Central memory CD4-positive, alpha-beta T cell (primary cell): ENCODE results near the gene GRIN2A.

ENCODE experiments used
- DNase-seq: peaks from one replicate; pipeline ENCODE4 v3.0.0; 2022

The GRIN2A gene

GRCh38 chr16:10083301-10083700 is 98.9 kb downstream of the GRIN2A start:
- DNase-seq: no peak

DNA sequence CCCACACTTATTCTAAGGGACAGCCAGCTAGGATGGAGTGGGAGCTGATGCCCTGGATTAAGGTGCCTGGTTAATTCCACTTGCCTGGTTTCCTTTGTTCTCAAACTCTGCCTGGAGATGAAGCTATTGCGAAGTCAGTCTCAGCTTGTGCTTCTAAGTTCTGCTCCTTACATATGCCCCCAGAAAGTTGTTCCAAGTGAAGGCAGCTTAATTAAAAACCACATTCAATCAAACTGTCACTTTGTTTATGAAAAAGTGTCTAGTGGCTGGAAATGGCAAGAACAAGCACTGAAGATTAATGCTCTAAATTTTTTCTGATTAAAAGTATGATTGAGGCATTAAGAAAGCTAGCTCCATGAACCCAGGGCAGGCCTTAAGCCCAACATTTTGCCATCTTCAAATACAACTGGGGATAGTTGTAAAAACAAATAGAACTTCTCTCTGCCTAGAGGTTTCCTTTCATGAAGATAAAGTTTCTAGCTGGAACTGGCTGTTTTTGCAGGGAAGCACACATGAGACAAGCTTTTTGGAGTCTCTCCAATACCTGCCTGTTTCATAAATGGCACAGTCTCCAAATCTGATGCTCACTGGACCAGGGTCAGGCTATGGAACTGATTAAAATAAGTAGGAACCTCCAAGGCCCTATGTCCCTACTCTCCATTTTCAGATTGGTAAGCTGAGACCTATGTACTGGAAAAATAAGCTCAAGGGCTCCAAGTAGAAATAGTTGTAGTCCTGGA is 100.9 kb downstream of the GRIN2A start:
- no peak for DNase-seq

DNA sequence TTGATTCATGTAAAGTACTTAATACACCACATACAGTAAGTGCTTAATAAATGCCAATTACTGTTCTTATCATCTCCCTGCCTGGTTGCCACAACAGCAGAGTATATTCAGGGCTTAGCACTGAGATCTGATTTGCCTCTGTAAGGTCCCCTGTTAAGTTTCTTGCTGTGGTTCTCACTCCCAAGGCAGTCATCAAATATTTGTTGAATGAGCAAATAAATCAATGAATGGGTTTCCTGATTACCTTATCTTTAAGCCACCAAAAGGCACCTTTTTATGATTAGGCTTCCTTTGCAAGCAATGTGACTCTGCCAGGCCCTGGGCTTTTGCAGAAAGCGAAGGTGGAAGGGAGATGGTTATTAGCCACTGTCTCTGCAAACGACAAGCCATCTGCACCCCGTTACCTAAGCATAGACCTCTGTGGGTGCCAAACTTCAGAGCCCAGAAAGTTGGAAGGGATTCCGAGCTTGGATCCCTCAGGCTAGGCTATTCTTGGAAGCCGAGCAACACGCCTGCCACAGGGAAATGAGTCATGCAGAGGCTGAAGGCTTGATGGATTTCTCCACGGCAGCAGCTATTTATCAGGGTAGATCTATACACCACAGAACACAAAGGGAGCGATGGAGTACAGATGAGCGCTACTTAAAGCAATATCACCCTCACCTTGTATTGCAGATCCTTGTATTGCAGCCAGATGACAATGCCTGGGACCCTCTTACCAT is 102.0 kb downstream of the GRIN2A start:
- no peak for DNase-seq

DNA sequence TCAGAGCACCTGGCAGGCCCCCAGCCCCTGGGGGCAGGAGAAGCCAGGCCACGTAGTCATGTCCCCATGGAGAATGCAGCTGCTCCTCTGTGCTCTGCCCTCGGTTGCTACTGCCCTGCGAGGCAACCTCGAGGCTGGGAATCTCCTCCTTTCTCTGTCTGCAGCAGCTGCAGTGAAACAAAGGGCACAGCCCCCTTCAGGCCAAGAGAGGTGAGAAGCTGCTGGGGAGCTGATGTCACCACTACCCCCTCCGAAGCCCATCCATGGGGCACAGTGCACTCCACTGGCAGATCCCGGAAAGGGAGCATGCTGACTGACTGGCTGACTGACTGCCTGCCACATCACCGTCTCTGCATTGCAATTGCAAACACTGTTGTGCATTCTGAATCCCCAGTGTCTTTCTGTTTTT is 103.7 kb downstream of the GRIN2A start:
- no peak for DNase-seq

DNA sequence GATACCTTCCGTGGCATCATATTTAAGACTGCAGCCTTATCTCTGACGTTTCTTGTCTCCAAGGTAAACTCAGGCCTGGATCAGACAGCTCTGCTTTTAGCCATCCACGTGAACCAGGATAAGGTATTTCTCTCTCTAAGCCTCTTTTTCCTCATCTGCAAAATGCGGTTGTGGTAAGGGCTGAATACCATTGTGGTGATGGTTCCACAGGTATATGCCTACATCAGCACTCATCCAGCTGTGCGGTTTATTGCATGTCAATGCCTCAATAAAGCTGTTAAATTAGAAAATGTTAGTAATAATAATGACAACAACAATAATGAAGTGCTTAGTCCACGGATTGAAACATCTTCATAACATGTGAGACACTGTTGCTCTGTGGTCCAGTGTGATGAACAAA is 104.4 kb downstream of the GRIN2A start:
- DNase-seq: no peak

GRCh38 chr16:10076037-10076436 is 106.2 kb downstream of the GRIN2A start:
- DNase-seq: no peak

DNA sequence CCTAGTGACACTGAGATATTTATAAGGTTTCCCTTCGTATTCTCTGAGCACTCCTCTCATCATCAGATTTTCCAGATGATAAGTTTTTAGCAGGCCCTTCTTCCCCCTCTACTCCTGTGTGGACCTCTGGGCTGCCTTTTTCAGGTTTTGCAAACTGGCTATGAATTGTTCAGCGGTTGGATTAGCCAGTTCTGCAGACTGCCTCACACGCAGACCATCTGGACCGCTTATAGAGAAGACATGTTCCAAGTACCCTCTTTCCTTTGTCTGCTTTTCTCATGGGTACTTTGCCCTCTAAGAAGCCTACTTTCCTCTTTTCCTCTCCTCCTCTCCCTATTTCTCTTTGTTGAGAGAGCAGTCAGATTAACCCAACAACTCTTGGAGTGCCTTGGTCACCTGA is 111.6 kb downstream of the GRIN2A start:
- no peak for DNase-seq

- DNase-seq: no peak
Observed at GRCh38 chr16:10069374-10069773, 112.9 kb downstream of the GRIN2A start.

GRCh38 chr16:10067835-10068234 is 114.4 kb downstream of the GRIN2A start:
- no peak for DNase-seq

DNA sequence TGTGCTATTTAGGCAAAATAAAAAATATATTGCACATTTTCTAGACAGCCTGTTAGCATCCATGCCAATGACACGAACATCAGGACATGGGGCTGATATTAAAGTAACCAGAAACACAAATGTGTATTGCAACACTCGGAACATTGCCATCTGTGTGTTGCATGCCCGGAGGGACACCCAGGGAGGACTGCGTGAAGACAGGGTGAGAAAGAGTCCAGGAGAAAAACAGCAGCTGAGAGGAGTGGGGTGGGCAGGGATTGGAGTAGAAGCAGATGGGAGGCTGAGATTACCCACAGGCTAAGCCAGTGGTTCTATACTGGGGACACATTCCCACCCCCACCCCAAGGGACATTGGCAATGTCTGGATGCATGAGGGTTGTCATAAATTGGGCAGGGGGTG is 114.8 kb downstream of the GRIN2A start:
- no peak for DNase-seq

- DNase-seq: no peak
Observed at GRCh38 chr16:10065019-10065418, 117.2 kb downstream of the GRIN2A start.

DNA sequence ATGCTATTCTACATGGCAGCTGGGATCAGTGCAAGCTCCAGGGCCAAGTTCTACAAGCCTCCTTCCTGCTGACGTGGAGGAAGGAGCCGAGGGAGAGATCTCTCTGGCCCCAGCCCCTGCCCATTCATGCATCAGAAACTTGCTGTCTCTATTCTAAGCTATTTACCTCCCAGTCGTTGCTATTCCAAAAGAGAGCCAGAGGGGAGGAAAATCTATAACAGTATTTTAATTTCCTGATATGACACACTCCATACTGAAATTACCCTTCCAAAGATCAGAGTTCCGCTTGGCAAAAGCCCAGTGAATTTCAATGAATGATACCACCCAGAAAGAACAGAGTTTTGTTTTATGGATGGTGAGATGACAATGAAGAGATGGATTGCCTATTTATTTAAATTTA is 133.4 kb downstream of the GRIN2A start:
- no peak for DNase-seq

GRCh38 chr16:10045947-10046346 is 136.3 kb downstream of the GRIN2A start:
- DNase-seq: no peak

GRCh38 chr16:10045291-10045775 is 136.9 kb downstream of the GRIN2A start:
- no peak for DNase-seq

- DNase-seq: no peak
Observed at GRCh38 chr16:10040136-10041080, 141.8 kb downstream of the GRIN2A start.

DNA sequence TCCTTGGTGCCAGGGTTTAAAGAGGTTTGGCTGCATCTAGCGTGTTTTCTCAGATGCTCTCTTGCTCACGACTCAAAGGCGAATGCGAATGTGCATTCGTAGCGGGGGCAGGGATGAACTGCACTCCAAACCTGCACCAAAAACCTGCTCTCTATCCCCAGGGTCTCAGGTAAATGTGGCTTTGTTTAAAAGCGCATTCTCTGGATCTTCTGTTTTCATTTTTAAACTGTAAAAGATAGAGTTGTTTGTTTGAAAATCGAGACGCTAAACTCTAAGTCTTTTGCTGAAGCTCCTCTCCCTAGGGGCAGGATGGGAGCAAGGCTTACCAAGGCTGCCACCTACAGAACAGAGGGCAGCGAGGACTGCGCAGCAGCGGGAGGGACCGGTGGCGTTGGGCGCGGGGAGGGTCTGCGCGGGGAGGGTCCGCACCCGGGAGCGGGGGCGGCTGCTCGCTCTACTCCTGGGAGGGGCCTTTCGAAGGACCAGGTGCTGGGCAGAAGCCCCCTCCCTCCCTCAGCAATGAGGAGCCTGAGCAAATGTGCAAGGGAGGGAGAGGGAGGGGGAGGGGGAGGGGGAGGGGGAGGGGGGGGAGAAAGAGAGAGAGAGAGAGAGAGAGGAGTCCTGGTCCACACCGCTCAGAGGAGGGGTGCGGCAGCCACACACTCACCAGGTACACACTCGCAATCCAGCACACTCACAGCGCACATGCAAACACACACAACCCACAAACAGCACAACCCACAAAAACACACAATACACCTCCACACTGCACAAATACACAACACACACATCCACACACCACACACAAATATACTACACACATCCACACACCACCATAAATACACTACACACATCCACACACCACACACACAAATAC is 142.8 kb downstream of the GRIN2A start:
- no peak for DNase-seq

- no peak for DNase-seq
Observed at GRCh38 chr16:10037751-10038150, 144.5 kb downstream of the GRIN2A start.

GRCh38 chr16:10036956-10037355 is 145.3 kb downstream of the GRIN2A start:
- DNase-seq: no peak

DNA sequence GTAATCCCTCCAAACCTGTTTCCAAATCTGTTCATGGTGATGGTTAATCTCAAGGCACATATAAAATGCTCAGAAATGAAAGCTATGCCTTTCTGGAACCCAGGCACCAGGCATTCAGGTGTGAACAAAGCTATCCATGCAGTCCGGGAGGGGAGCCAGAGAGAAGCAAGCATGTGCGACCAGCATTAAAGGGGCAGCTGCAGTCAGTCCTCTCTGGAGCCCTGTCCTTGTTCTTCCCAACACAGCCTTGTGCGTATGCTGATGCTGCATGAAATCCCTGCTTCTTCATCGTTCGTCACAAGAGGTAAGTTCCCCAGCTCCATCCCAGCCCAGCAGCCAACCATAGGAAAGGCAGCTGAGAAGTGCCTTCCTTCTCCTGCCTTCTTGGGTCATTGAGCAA is 148.7 kb downstream of the GRIN2A start:
- no peak for DNase-seq

- DNase-seq: no peak
Observed at GRCh38 chr16:10031955-10032354, 150.3 kb downstream of the GRIN2A start.

DNA sequence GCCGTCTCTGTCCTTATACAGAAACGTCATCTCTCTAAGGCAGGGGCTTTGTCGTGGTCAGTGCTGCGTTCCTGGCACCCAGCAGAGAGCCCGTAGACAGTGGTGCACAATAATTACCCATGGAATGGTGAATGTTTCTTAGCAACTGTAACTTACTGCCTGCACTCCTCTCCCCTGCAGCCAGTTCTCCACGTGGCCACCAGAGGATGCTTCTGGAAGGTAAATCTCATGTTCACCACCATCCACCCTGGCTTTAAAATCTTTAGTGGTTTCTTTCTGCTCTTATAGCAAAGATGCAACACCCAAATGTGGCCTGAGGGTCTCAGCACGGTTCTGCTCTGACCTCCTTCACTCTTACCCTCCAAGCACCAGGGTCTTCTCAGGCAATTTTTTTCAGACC is 150.8 kb downstream of the GRIN2A start:
- DNase-seq: no peak

DNA sequence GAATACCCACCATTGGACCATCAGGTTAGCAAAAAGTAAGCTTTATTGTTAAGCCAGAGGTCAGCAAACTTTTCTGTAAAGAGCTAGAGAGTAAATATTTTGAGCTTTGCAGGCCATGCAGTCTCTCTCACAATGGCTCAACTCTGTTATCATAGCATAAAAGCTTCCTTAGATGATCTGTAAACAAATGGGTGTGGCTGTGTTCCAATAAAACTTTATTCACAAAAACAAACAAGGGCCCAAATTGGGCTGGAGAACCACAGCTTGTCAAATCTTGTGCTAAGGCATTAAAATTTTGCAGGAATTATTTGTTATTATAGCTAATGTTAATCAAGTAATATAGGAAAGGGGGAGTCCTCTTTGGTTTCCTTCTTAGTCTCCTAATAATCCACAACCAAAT is 153.6 kb downstream of the GRIN2A start:
- DNase-seq: no peak
